WTC11 (cell line): ENCODE data around the gene SLC24A4.

Experiments
- CREB1 ChIP-seq: sonication (generic); formaldehyde crosslinking; IDR thresholded peaks from 2 replicates; pipeline ENCODE4 v1.8.0; 2023; ENCODE audit warnings: mild to moderate bottlenecking, missing genetic modification reagents
- JUN ChIP-seq: sonication (generic); formaldehyde crosslinking; IDR thresholded peaks from 2 replicates; pipeline ENCODE4 v1.8.0; 2023; ENCODE audit warnings: mild to moderate bottlenecking, missing genetic modification reagents
- MXD4 ChIP-seq: fragments of 250-450 bp; sonication (Bioruptor Pico); IDR thresholded peaks from 2 replicates; pipeline ENCODE4 v1.8.0; 2021; ENCODE audit warnings: mild to moderate bottlenecking, moderate library complexity, borderline replicate concordance
- NR3C1 ChIP-seq: sonication (generic); formaldehyde crosslinking; conservative IDR thresholded peaks from 2 replicates; pipeline ENCODE4 v1.8.1; 2023; ENCODE audit warnings: low read depth, mild to moderate bottlenecking, missing genetic modification reagents
- SP1 ChIP-seq: sonication (generic); formaldehyde crosslinking; conservative IDR thresholded peaks from 2 replicates; pipeline ENCODE4 v1.8.1; 2022; ENCODE audit warnings: missing genetic modification reagents
- TF ChIP-seq, protein P1 (sequence below): sonication (generic); formaldehyde crosslinking; IDR thresholded peaks from 2 replicates; pipeline ENCODE4 v1.8.0; 2022; ENCODE audit warnings: mild to moderate bottlenecking, missing genetic modification reagents
- TF ChIP-seq, protein P2 (sequence below): fragments of 200-600 bp; IDR thresholded peaks from 2 replicates; pipeline ENCODE4 v1.8.0; 2022; ENCODE audit warnings: antibody characterized with exemption
- TF ChIP-seq, protein P3 (sequence below): sonication (generic); formaldehyde crosslinking; IDR thresholded peaks from 2 replicates; pipeline ENCODE4 v1.8.1; 2023; ENCODE audit warnings: mild to moderate bottlenecking, missing genetic modification reagents, borderline replicate concordance

DNA sequence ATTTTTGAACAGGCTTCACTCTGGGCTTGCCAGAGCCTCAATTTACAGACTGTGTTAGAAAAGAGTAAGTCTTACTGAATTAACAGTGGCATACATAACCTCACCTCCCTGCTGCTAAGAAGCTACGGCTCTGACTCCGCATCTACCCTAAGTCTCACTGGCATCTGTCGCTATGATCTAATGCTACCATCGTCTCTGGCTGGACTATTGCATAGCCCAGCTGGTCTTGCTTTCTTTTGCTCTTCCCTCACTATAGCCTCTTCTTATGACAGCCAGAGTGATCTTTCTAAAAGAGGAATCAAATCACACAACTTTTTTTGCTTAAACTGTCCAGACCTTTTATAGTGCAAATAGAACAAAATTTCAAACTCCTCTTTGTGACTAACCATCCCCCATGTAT, 81.1 kb downstream of the SLC24A4 start:
- TF ChIP-seq, protein P1, sequence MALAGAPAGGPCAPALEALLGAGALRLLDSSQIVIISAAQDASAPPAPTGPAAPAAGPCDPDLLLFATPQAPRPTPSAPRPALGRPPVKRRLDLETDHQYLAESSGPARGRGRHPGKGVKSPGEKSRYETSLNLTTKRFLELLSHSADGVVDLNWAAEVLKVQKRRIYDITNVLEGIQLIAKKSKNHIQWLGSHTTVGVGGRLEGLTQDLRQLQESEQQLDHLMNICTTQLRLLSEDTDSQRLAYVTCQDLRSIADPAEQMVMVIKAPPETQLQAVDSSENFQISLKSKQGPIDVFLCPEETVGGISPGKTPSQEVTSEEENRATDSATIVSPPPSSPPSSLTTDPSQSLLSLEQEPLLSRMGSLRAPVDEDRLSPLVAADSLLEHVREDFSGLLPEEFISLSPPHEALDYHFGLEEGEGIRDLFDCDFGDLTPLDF (CRISPR knock-in tag) = no peak
- TF ChIP-seq SP1 (CRISPR knock-in tag) = no peak
- no peak for TF ChIP-seq NR3C1 (CRISPR knock-in tag)
- TF ChIP-seq CREB1 (CRISPR knock-in tag) = no peak
- no peak for TF ChIP-seq JUN
- no peak for TF ChIP-seq MXD4 (CRISPR knock-in tag)
- TF ChIP-seq, protein P2, sequence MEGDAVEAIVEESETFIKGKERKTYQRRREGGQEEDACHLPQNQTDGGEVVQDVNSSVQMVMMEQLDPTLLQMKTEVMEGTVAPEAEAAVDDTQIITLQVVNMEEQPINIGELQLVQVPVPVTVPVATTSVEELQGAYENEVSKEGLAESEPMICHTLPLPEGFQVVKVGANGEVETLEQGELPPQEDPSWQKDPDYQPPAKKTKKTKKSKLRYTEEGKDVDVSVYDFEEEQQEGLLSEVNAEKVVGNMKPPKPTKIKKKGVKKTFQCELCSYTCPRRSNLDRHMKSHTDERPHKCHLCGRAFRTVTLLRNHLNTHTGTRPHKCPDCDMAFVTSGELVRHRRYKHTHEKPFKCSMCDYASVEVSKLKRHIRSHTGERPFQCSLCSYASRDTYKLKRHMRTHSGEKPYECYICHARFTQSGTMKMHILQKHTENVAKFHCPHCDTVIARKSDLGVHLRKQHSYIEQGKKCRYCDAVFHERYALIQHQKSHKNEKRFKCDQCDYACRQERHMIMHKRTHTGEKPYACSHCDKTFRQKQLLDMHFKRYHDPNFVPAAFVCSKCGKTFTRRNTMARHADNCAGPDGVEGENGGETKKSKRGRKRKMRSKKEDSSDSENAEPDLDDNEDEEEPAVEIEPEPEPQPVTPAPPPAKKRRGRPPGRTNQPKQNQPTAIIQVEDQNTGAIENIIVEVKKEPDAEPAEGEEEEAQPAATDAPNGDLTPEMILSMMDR = no peak
- TF ChIP-seq, protein P3, sequence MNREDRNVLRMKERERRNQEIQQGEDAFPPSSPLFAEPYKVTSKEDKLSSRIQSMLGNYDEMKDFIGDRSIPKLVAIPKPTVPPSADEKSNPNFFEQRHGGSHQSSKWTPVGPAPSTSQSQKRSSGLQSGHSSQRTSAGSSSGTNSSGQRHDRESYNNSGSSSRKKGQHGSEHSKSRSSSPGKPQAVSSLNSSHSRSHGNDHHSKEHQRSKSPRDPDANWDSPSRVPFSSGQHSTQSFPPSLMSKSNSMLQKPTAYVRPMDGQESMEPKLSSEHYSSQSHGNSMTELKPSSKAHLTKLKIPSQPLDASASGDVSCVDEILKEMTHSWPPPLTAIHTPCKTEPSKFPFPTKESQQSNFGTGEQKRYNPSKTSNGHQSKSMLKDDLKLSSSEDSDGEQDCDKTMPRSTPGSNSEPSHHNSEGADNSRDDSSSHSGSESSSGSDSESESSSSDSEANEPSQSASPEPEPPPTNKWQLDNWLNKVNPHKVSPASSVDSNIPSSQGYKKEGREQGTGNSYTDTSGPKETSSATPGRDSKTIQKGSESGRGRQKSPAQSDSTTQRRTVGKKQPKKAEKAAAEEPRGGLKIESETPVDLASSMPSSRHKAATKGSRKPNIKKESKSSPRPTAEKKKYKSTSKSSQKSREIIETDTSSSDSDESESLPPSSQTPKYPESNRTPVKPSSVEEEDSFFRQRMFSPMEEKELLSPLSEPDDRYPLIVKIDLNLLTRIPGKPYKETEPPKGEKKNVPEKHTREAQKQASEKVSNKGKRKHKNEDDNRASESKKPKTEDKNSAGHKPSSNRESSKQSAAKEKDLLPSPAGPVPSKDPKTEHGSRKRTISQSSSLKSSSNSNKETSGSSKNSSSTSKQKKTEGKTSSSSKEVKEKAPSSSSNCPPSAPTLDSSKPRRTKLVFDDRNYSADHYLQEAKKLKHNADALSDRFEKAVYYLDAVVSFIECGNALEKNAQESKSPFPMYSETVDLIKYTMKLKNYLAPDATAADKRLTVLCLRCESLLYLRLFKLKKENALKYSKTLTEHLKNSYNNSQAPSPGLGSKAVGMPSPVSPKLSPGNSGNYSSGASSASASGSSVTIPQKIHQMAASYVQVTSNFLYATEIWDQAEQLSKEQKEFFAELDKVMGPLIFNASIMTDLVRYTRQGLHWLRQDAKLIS (CRISPR knock-in tag) = no peak
